ENCODE data around the gene STEAP3.

STEAP3 gene

GRCh38 chr2:119292226-119292625 is 68.6 kb downstream of the STEAP3 start:
- no peak for DNase-seq (ENCODE audit: low read depth, low spot score)

GRCh38 chr2:119293254-119293653 is 69.6 kb downstream of the STEAP3 start:
- no peak for DNase-seq (ENCODE audit: low read depth, low spot score)

GRCh38 chr2:119293900-119294299 is 70.3 kb downstream of the STEAP3 start:
- no peak for DNase-seq (ENCODE audit: low read depth, low spot score)

- no peak for DNase-seq (ENCODE audit: low read depth, low spot score)
Measured at GRCh38 chr2:119294671-119295070, 71.0 kb downstream of the STEAP3 start.

GRCh38 chr2:119295688-119296375 is 72.2 kb downstream of the STEAP3 start:
- DNase-seq (ENCODE audit: low read depth, low spot score): no peak

- DNase-seq (ENCODE audit: low read depth, low spot score): no peak
Measured at GRCh38 chr2:119301413-119301812, 77.8 kb downstream of the STEAP3 start.

- no peak for DNase-seq (ENCODE audit: low read depth, low spot score)
Measured at GRCh38 chr2:119304847-119305246, 81.2 kb downstream of the STEAP3 start.

GRCh38 chr2:119305497-119306195 is 82.0 kb downstream of the STEAP3 start:
- no peak for DNase-seq (ENCODE audit: low read depth, low spot score)

GRCh38 chr2:119306196-119306590 is 82.6 kb downstream of the STEAP3 start:
- DNase-seq (ENCODE audit: low read depth, low spot score): no peak

GRCh38 chr2:119307419-119308140 is 83.9 kb downstream of the STEAP3 start:
- DNase-seq (ENCODE audit: low read depth, low spot score): no peak

GRCh38 chr2:119308793-119309330 is 85.2 kb downstream of the STEAP3 start:
- DNase-seq (ENCODE audit: low read depth, low spot score): no peak

GRCh38 chr2:119311371-119311770 is 87.7 kb downstream of the STEAP3 start:
- no peak for DNase-seq (ENCODE audit: low read depth, low spot score)

GRCh38 chr2:119311831-119312230 is 88.2 kb downstream of the STEAP3 start:
- DNase-seq (ENCODE audit: low read depth, low spot score): no peak
